GM12878 (cell line): ENCODE measurements around the gene CFAP97. TPM values are rescaled to one million over a fixed set of nuclear protein-coding genes. Genes with fewer than 3 reads are reported as not detected.

Source experiments
- ATAC-seq: fragments of 200-7000 bp; cut with Tn5 transposase; 3 replicates; pipeline ENCODE4 v1.9.1; 2020; ENCODE audit warnings: mild to moderate bottlenecking, moderate library complexity
- BruUV-seq: library from RNA; stranded (reverse); fragments of 400-500 nt; replicated peaks from 2 replicates; lab custom pipeline; 2021; lab: Mats Ljungman, UMichigan
- CTCF ChIA-PET: fragments of 300-600 bp; sonication (Branson Sonifier 250); formaldehyde crosslinking; extraction: SDS; loops from one replicate; lab custom pipeline; 2021; ENCODE audit warnings: inconsistent platforms; lab: Yijun Ruan, JAX
- POLR2A ChIA-PET: fragments of 350-600 bp; formaldehyde crosslinking; extraction: SDS; loops from one replicate; lab custom pipeline; 2021; ENCODE audit warnings: inconsistent platforms; lab: Charles Lee
- RAD21 ChIA-PET: fragments of 300-600 bp; sonication (Branson Sonifier 250); formaldehyde crosslinking; loops from one replicate; lab custom pipeline; 2023; ENCODE audit warnings: antibody characterized with exemption; ENCODE audit not compliant: unreplicated experiment; lab: Charles Lee
- SMC1A ChIA-PET: fragments of 300-600 bp; sonication (Branson Sonifier 250); formaldehyde crosslinking; loops from one replicate; lab custom pipeline; 2023; ENCODE audit not compliant: unreplicated experiment, uncharacterized antibody; lab: Charles Lee
- DNase-seq: peaks from one replicate; pipeline ENCODE4 v3.0.0-alpha.2; 2011; ENCODE audit warnings: low read depth, low spot score
- FAIRE-seq: peaks from 3 replicates; lab custom pipeline; 2011; peaks lifted over from hg19 to GRCh38; lab: Jason Lieb, UNC
- H2AFZ ChIP-seq: 2 replicates; pipeline ENCODE4 v1.6.0; 2011; ENCODE audit warnings: low read depth, low read length, control low read depth; ENCODE audit not compliant: control insufficient read depth
- H3K27ac ChIP-seq: 2 replicates; pipeline ENCODE4 v1.5.1; 2011; ENCODE audit warnings: control low read depth; ENCODE audit not compliant: control insufficient read depth, insufficient read depth
- H3K27me3 ChIP-seq, 2 experiments: replicated peaks in 1 of 2; 2 replicates each; pipeline versions ENCODE4 v1.6.0 to v1.6.1; 2011; ENCODE audit warnings: low read length in 1 of 2; ENCODE audit not compliant: control insufficient read depth in 2 of 2, insufficient read depth in 2 of 2
- H3K36me3 ChIP-seq, 2 experiments: 2 replicates each; pipeline ENCODE4 v1.5.1; 2011; ENCODE audit warnings: low read length in 1 of 2; ENCODE audit not compliant: control insufficient read depth in 2 of 2, insufficient read depth in 2 of 2
- H3K4me1 ChIP-seq: 2 replicates; pipeline ENCODE4 v1.6.1; 2011; ENCODE audit warnings: mild to moderate bottlenecking, low read length, moderate library complexity, mixed read lengths; ENCODE audit not compliant: control insufficient read depth, insufficient read depth
- H3K4me2 ChIP-seq: 2 replicates; pipeline ENCODE4 v1.6.0; 2011; ENCODE audit warnings: control low read depth; ENCODE audit not compliant: control insufficient read depth, insufficient read depth
- H3K4me3 ChIP-seq: fragments of 200-600 bp; sonication (generic); 2 replicates; pipeline ENCODE4 v1.5.1; 2016
- H3K79me2 ChIP-seq: 2 replicates; pipeline ENCODE4 v1.6.0; 2011; ENCODE audit warnings: low read length; ENCODE audit not compliant: control insufficient read depth, insufficient read depth
- H3K9ac ChIP-seq: 2 replicates; pipeline ENCODE4 v1.8.0; 2011; ENCODE audit warnings: low read length, control low read depth, mixed read lengths; ENCODE audit not compliant: control insufficient read depth, insufficient read depth
- H3K9me3 ChIP-seq: replicated peaks from 3 replicates; pipeline ENCODE4 v1.5.1; 2011; ENCODE audit warnings: mild to moderate bottlenecking, low read length; ENCODE audit not compliant: control insufficient read depth, insufficient read depth
- H4K20me1 ChIP-seq: 2 replicates; pipeline ENCODE4 v1.6.0; 2011; ENCODE audit not compliant: control insufficient read depth, insufficient read depth
- FOXK2 ChIP-seq: fragments of 450-650 bp; IDR thresholded peaks from 2 replicates; pipeline ENCODE4 v1.6.1; 2017; ENCODE audit warnings: mild to moderate bottlenecking, moderate library complexity
- FOXM1 ChIP-seq: IDR thresholded peaks from 2 replicates; pipeline ENCODE4 v1.6.1; 2012; ENCODE audit warnings: low read depth, mild to moderate bottlenecking, inconsistent platforms, low read length, moderate library complexity
- HCFC1 ChIP-seq: fragments of 150-350 bp; IDR thresholded peaks from 2 replicates; pipeline ENCODE4 v1.6.1; 2014; ENCODE audit warnings: low read length
- JUND ChIP-seq: IDR thresholded peaks from 2 replicates; pipeline ENCODE4 v1.6.1; 2012; ENCODE audit warnings: low read depth, mild to moderate bottlenecking, low read length, improper control_type of control experiment, moderate library complexity
- MAX ChIP-seq: IDR thresholded peaks from 2 replicates; pipeline ENCODE4 v1.6.1; 2012; ENCODE audit warnings: low read depth, low read length, improper control_type of control experiment
- PAX5 ChIP-seq: IDR thresholded peaks from 2 replicates; pipeline ENCODE4 v1.6.1; 2011; ENCODE audit warnings: low read depth, low read length, borderline replicate concordance
- SIX5 ChIP-seq: IDR thresholded peaks from 2 replicates; pipeline ENCODE4 v1.6.1; 2011; ENCODE audit warnings: mild to moderate bottlenecking, low read depth, low read length, moderate library complexity; ENCODE audit not compliant: severe bottlenecking
- TARDBP ChIP-seq: IDR thresholded peaks from 2 replicates; pipeline ENCODE4 v1.6.1; 2016; ENCODE audit warnings: borderline replicate concordance
- WRNIP1 ChIP-seq: IDR thresholded peaks from 2 replicates; pipeline ENCODE4 v1.6.1; 2011; ENCODE audit warnings: low read depth, low read length, improper control_type of control experiment, borderline replicate concordance
- ZNF24 ChIP-seq: fragments of 450-650 bp; IDR thresholded peaks from 2 replicates; pipeline ENCODE4 v1.6.1; 2017; ENCODE audit warnings: antibody characterized with exemption, mild to moderate bottlenecking
- ZNF622 ChIP-seq: fragments of 450-650 bp; IDR thresholded peaks from 2 replicates; pipeline ENCODE4 v1.6.1; 2017; ENCODE audit warnings: mild to moderate bottlenecking, inconsistent platforms
- WGBS: methylation state at CpG from one replicate; pipeline ENCODE4 v1.1.6; 2016; ENCODE audit warnings: low lambda C conversion rate; ENCODE audit not compliant: insufficient replicate concordance, insufficient coverage; ENCODE audit errors: missing lambda C conversion rate; 5-methylcytosine and 5-hydroxymethylcytosine counted together
- in situ Hi-C: fragments of 300-500 bp; cut with MboI; formaldehyde crosslinking; loops from 9 replicates; pipeline ENCODE4 v1.14.3; 2018; ENCODE audit warnings: mixed read lengths
- intact Hi-C: fragments of 100-400 bp; cut with micrococcal nuclease; formaldehyde crosslinking; loops from one replicate; pipeline ENCODE4 v1.14.2; 2022; ENCODE audit not compliant: unreplicated experiment
- polyA plus RNA-seq, 11 experiments: library from polyadenylated mRNA; depleted of rRNA in 4 of 11; unstranded in 6 of 11; stranded (reverse) in 5 of 11; fragments of >200 nt; fragmentation: Nextera tagmentation in 4 of 11; fragmentation: Illumina TruSeq in 1 of 11; extraction: Ambion mirVana in 4 of 11; extraction: Trizol in 1 of 11; gene quantifications; 1 replicate in 1 of 11; 2 replicates in 10 of 11; pipeline versions ENCODE4 v1.2.1 to v1.2.3, GENCODE V29; 2011 to 2016; ENCODE audit warnings: inconsistent platforms in 2 of 11, missing spikeins in 2 of 11, low read depth in 1 of 11
- total RNA-seq, 4 experiments: library from RNA; depleted of rRNA in 3 of 4; stranded (reverse); fragments of >200 nt in 3 of 4; fragmentation: Illumina TruSeq in 1 of 4; extraction: Trizol in 1 of 4; gene quantifications; 2 replicates each; pipeline versions ENCODE4 v1.2.1 to v1.2.3, GENCODE V29; 2013 to 2021

CFAP97 gene
- total and polyA plus RNA-seq, 10 of the 15 experiments (the other 5 are each of a cell fraction or from before 2014, with no cell fraction given) = 26.4 to 62.7 (median 48.0) TPM

- intact Hi-C loops = loop anchor here (2.0 to 10.0 kb wide), 2 partner anchors 167 to 393 kb away; no protein-coding TSS in a partner anchor
- Histone ChIP-seq H3K36me3 (no peaks in the 10 kb centered on the region), H3K4me2 (no peak overlapping the region), H3K4me3 (no peak overlapping the region), H3K9ac (no peak overlapping the region), H3K79me2 (no peaks in the 10 kb centered on the region), H3K27me3 (no peaks in the 10 kb centered on the region; a peak in 1 of 4 replicates), H3K4me1 (no peaks in the 10 kb centered on the region), H3K27ac (no peak overlapping the region), H3K9me3 (no peaks in the 10 kb centered on the region), H4K20me1 (no peaks in the 10 kb centered on the region), H2AFZ (no peak overlapping the region)
- ChIA-PET SMC1A (interaction anchor here (1.7 kb wide), 1 partner anchor 99 kb away, joined by 3 read pairs; no protein-coding TSS in a partner anchor), RAD21 (no interaction called here), CTCF (interaction anchor here (0.8 to 9.4 kb wide), 6 partner anchors 29 to 130 kb away, joined by 3 to 69 read pairs (median 5); no protein-coding TSS in a partner anchor), POLR2A (no interaction called here)
- DNase-seq (no peak), ATAC-seq (no peak), FAIRE-seq (no peak)
- 71% methylated on average over 24 of the region's 24 CpGs for WGBS
- in situ Hi-C loops = loop anchor here (5.0 to 10.0 kb wide), 2 partner anchors 100 to 133 kb away; no protein-coding TSS in a partner anchor
- no peak for TF ChIP-seq JUND
- TF ChIP-seq SIX5 = no peak
- TF ChIP-seq FOXM1 = no peak
- no peak for TF ChIP-seq FOXK2
- TF ChIP-seq PAX5 = no peak
- no peak for TF ChIP-seq TARDBP
- TF ChIP-seq HCFC1 = no peak
- no peak for TF ChIP-seq ZNF24
- no peak for TF ChIP-seq MAX
- no peak for TF ChIP-seq ZNF622
- no peak for TF ChIP-seq WRNIP1
- BruUV-seq = no TSS peak
Measured at GRCh38 chr4:185137233-185137925, 66.4 kb downstream of the CFAP97 start.
